GM18526 (cell line): Measurements from ENCODE around the gene ZNF90.

Experiments
- POLR2A ChIP-seq: IDR thresholded peaks from 3 replicates; pipeline ENCODE4 v1.6.1; 2011; ENCODE audit not compliant: insufficient read length; ENCODE audit errors: extremely low read depth

The ZNF90 gene

DNA sequence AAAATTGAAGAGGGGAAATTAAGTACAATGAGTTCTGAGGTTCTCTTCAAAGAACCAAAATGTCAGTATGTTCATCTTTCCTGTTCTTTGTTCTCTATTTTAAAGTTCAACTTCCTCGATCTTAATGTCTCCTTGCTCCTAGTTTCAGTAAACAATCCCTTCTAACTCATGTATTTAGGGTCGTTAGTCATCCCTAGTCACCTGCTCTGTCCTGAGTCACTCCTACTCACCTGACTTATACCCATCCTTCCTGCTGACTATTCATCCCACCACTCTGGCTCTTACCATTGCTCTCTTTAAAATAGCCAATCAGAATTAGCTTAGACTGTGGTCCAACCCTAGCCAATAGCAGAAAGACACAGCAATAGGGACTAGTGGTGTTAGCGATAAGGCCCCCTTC lies 24.3 kb downstream of the ZNF90 start:
- no peak for TF ChIP-seq POLR2A

- TF ChIP-seq POLR2A: no peak
Observed at GRCh38 chr19:20103091-20103740, 25.4 kb downstream of the ZNF90 start.

- no peak for TF ChIP-seq POLR2A
Observed at GRCh38 chr19:20107301-20107700, 29.5 kb downstream of the ZNF90 start.

- no peak for TF ChIP-seq POLR2A
Observed at GRCh38 chr19:20124879-20125278, 47.1 kb downstream of the ZNF90 start.

- no peak for TF ChIP-seq POLR2A
Observed at GRCh38 chr19:20151617-20152145, 73.9 kb downstream of the ZNF90 start.

- no peak for TF ChIP-seq POLR2A
Observed at GRCh38 chr19:20153281-20153680, 75.5 kb downstream of the ZNF90 start.

DNA sequence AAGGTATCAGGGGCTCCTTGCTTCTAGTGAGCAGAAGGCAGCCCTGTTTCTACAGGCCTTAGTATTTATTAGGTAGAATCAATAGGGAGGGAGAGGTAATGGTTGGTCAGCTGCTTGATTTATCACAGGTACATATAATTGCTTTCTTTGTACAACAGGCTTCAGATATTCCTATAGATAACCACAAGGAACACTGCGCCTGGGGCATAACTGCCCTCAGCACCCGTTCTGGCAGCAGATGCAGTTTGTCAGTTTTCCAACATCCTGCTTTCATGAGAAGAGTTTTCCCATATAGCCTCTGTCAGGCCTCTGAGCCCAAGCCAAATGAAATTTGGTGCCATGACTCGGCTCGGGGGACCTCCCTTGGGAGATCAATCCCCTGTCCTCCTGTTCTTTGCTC lies 76.8 kb downstream of the ZNF90 start:
- no peak for TF ChIP-seq POLR2A

DNA sequence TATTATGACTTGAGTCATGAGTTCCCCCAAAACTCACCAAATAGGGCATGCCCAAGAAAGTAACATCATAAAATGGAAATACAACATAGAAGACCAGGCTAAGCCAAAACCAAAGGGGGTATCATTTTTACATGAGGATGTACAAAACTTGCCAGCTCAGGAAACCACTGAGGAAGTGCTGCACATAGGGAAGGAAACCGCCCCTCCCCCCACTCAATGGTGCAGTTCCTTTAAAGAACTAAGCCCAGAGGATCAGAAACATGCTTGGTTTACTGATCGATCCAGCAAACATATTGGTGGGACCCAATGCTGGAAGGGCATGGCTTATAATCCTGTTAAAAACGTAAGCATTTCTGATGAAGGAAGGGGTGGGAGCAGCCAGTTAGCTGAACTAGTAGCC lies 85.0 kb downstream of the ZNF90 start:
- TF ChIP-seq POLR2A: no peak

GRCh38 chr19:20164456-20164855 lies 86.7 kb downstream of the ZNF90 start:
- no peak for TF ChIP-seq POLR2A

GRCh38 chr19:20165971-20166592 lies 88.3 kb downstream of the ZNF90 start:
- no peak for TF ChIP-seq POLR2A

- TF ChIP-seq POLR2A: peak; percentile 78
Observed at GRCh38 chr19:20167020-20167644, 89.3 kb downstream of the ZNF90 start, which contains the start of gene ZNF486. Gene ZNF486 (plus strand): TSS chr19:20167214. CDS start chr19:20167331, 117 bp downstream.

DNA sequence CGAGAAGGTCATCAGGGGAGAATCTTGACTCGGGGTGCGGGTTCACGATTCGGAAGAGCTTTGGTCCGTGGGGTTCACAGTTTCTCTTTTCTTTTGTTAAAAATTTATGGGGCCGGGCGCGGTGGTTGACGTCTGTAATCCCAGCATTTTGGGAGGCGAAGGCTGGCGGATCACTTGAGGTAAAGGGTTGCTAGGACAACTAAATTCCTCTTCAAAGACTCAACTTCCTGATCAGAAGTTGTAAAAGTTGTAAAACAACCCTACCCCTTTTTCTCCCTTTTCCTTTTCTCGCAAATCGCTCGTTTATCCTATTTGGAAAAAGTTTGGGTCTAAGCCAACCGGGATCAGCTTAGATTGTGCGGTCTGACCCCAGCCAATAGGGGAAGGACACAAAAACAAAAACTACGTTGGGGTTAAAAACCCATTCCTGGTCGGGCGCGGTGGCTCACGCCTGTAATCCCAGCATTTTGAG lies 89.9 kb downstream of the ZNF90 start:
- TF ChIP-seq POLR2A: no peak
